ENCODE measurements around the gene CRB3.
A peak's percentile ranks its signal among the peaks of the same experiment; 100 is the strongest.

DNA sequence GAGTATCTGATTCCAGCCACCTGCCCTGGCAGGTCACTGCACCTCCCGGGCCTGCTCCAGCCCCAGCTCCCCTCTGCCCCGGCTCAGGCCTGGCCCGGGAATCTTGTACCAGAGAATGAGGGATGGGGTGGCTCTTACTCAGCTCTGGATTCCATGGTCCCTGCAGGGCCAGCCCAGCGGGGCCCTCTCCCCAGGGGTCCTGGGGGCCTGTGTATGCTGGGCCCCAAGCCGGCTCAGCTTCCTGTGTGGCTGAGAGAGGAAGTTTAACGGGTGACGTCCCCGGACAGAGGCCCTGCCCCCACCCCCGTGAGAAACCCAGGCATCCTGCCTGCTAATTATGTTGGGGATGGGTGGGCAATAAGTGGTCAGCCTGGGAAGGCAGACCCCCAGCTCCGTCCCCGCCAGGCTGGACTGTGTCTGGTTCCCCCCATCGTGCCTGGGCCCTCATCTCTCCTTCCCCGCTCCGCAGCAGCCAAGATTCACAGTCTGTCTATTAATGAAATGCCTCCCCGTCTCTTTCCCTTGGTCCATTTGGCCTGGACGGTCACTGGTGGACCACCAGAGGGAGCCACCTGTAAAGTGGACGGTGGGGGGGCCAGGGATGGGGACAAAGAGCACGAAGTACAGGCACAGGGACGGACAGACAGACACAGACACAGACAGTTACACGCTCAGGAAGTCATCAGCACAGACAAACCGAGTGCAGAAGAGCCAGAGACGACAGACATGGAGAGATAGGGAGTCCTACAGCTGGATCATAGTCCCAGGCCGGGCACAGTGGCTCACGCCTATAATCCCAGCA, 17.7 kb downstream of the CRB3 start, which contains the start of gene DENND1C:
- TF ChIP-seq, protein P1, sequence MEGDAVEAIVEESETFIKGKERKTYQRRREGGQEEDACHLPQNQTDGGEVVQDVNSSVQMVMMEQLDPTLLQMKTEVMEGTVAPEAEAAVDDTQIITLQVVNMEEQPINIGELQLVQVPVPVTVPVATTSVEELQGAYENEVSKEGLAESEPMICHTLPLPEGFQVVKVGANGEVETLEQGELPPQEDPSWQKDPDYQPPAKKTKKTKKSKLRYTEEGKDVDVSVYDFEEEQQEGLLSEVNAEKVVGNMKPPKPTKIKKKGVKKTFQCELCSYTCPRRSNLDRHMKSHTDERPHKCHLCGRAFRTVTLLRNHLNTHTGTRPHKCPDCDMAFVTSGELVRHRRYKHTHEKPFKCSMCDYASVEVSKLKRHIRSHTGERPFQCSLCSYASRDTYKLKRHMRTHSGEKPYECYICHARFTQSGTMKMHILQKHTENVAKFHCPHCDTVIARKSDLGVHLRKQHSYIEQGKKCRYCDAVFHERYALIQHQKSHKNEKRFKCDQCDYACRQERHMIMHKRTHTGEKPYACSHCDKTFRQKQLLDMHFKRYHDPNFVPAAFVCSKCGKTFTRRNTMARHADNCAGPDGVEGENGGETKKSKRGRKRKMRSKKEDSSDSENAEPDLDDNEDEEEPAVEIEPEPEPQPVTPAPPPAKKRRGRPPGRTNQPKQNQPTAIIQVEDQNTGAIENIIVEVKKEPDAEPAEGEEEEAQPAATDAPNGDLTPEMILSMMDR (IDR thresholded peaks at IDR 0.05; ENCODE audit: low read length), result peak; percentile 77
- no peak for TF ChIP-seq EZH2phosphoT487 (IDR thresholded peaks at IDR 0.05; ENCODE audit: low read length)

All from MM.1S (cell line).